Purkinje cell (primary cell): ENCODE data around the gene NR5A1. TPM values are rescaled to one million over a fixed set of nuclear protein-coding genes. Genes with fewer than 3 reads are reported as not detected.

Source experiments
- polyA plus RNA-seq: library from polyadenylated mRNA; unstranded; fragments of >200 nt; fragmentation: Nextera tagmentation; gene quantifications from 2 replicates; pipeline ENCODE4 v1.2.1, GENCODE V29; 2014

NR5A1 gene
- polyA plus RNA-seq: not detected in 2 replicates

GRCh38 chr9:124506931-124507879 is at the start of gene NR5A1:
Gene NR5A1, minus strand, starts transcription at chr9:124507399. Its CDS starts 4,004 bp downstream, at chr9:124503395.

GRCh38 chr9:124450241-124450924 is 56.8 kb downstream of the NR5A1 start, which contains the start of gene ADGRD2:
Gene ADGRD2, plus strand, starts transcription at chr9:124450451. Its CDS starts 1,216 bp downstream, at chr9:124451667.

Other genes with a start within 250 kb of the NR5A1 start
- gene NEK6, start 249.4 kb downstream of the NR5A1 start, polyA plus RNA-seq: 1.5 and 2.8 TPM in 2 replicates
- gene PSMB7, start 92.0 kb downstream of the NR5A1 start, polyA plus RNA-seq: 379 and 443 TPM in 2 replicates
- not detected in 2 replicates for gene ADGRD2, start 56.9 kb downstream of the NR5A1 start, polyA plus RNA-seq